GM12878 (cell line): ENCODE data around the gene LRRC10B. TPM values are rescaled to one million over a fixed set of nuclear protein-coding genes. Genes with fewer than 3 reads are reported as not detected.

Experiments used
- ATAC-seq: fragments of 200-7000 bp; cut with Tn5 transposase; 3 replicates; pipeline ENCODE4 v1.9.1; 2020; ENCODE audit warnings: mild to moderate bottlenecking, moderate library complexity
- BruUV-seq: library from RNA; stranded (reverse); fragments of 400-500 nt; replicated peaks from 2 replicates; lab custom pipeline; 2021; lab: Mats Ljungman, UMichigan
- CTCF ChIA-PET: fragments of 300-600 bp; sonication (Branson Sonifier 250); formaldehyde crosslinking; extraction: SDS; loops from one replicate; lab custom pipeline; 2021; ENCODE audit warnings: inconsistent platforms; lab: Yijun Ruan, JAX
- POLR2A ChIA-PET: fragments of 350-600 bp; formaldehyde crosslinking; extraction: SDS; loops from one replicate; lab custom pipeline; 2021; ENCODE audit warnings: inconsistent platforms; lab: Charles Lee
- RAD21 ChIA-PET: fragments of 300-600 bp; sonication (Branson Sonifier 250); formaldehyde crosslinking; loops from one replicate; lab custom pipeline; 2023; ENCODE audit warnings: antibody characterized with exemption; ENCODE audit not compliant: unreplicated experiment; lab: Charles Lee
- SMC1A ChIA-PET: fragments of 300-600 bp; sonication (Branson Sonifier 250); formaldehyde crosslinking; loops from one replicate; lab custom pipeline; 2023; ENCODE audit not compliant: unreplicated experiment, uncharacterized antibody; lab: Charles Lee
- DNase-seq: peaks from one replicate; pipeline ENCODE4 v3.0.0-alpha.2; 2011; ENCODE audit warnings: low read depth, low spot score
- FAIRE-seq: peaks from 3 replicates; lab custom pipeline; 2011; peaks lifted over from hg19 to GRCh38; lab: Jason Lieb, UNC
- H2AFZ ChIP-seq: 2 replicates; pipeline ENCODE4 v1.6.0; 2011; ENCODE audit warnings: low read depth, low read length, control low read depth; ENCODE audit not compliant: control insufficient read depth
- H3K27ac ChIP-seq: 2 replicates; pipeline ENCODE4 v1.5.1; 2011; ENCODE audit warnings: control low read depth; ENCODE audit not compliant: control insufficient read depth, insufficient read depth
- H3K27me3 ChIP-seq, 2 experiments: replicated peaks in 1 of 2; 2 replicates each; pipeline versions ENCODE4 v1.6.0 to v1.6.1; 2011; ENCODE audit warnings: low read length in 1 of 2; ENCODE audit not compliant: control insufficient read depth in 2 of 2, insufficient read depth in 2 of 2
- H3K36me3 ChIP-seq, 2 experiments: 2 replicates each; pipeline ENCODE4 v1.5.1; 2011; ENCODE audit warnings: low read length in 1 of 2; ENCODE audit not compliant: control insufficient read depth in 2 of 2, insufficient read depth in 2 of 2
- H3K4me1 ChIP-seq: 2 replicates; pipeline ENCODE4 v1.6.1; 2011; ENCODE audit warnings: mild to moderate bottlenecking, low read length, moderate library complexity, mixed read lengths; ENCODE audit not compliant: control insufficient read depth, insufficient read depth
- H3K4me2 ChIP-seq: 2 replicates; pipeline ENCODE4 v1.6.0; 2011; ENCODE audit warnings: control low read depth; ENCODE audit not compliant: control insufficient read depth, insufficient read depth
- H3K4me3 ChIP-seq: fragments of 200-600 bp; sonication (generic); 2 replicates; pipeline ENCODE4 v1.5.1; 2016
- H3K79me2 ChIP-seq: 2 replicates; pipeline ENCODE4 v1.6.0; 2011; ENCODE audit warnings: low read length; ENCODE audit not compliant: control insufficient read depth, insufficient read depth
- H3K9ac ChIP-seq: 2 replicates; pipeline ENCODE4 v1.8.0; 2011; ENCODE audit warnings: low read length, control low read depth, mixed read lengths; ENCODE audit not compliant: control insufficient read depth, insufficient read depth
- H3K9me3 ChIP-seq: replicated peaks from 3 replicates; pipeline ENCODE4 v1.5.1; 2011; ENCODE audit warnings: mild to moderate bottlenecking, low read length; ENCODE audit not compliant: control insufficient read depth, insufficient read depth
- H4K20me1 ChIP-seq: 2 replicates; pipeline ENCODE4 v1.6.0; 2011; ENCODE audit not compliant: control insufficient read depth, insufficient read depth
- ATF3 ChIP-seq: IDR thresholded peaks from 2 replicates; pipeline ENCODE4 v1.6.1; 2011; ENCODE audit warnings: low read depth, mild to moderate bottlenecking, low read length, moderate library complexity, borderline replicate concordance; ENCODE audit errors: extremely low read depth
- CHD4 ChIP-seq: fragments of 200-600 bp; sonication (generic); IDR thresholded peaks from 2 replicates; pipeline ENCODE4 v1.6.1; 2016; ENCODE audit warnings: mild to moderate bottlenecking
- RELA ChIP-seq: fragments of 450-650 bp; IDR thresholded peaks from 2 replicates; pipeline ENCODE4 v1.8.0; 2014; ENCODE audit warnings: borderline replicate concordance; ENCODE audit not compliant: partially characterized antibody
- SMARCA5 ChIP-seq: fragments of 450-650 bp; IDR thresholded peaks from 2 replicates; pipeline ENCODE4 v1.6.1; 2017; ENCODE audit warnings: mild to moderate bottlenecking
- ZBTB33 ChIP-seq: fragments of 450-650 bp; IDR thresholded peaks from 2 replicates; pipeline ENCODE4 v1.6.1; 2017; ENCODE audit warnings: mild to moderate bottlenecking
- ZBTB40 ChIP-seq: fragments of 450-650 bp; IDR thresholded peaks from 2 replicates; pipeline ENCODE4 v1.6.1; 2016; ENCODE audit warnings: mild to moderate bottlenecking, moderate library complexity, borderline replicate concordance
- WGBS: methylation state at CpG from one replicate; pipeline ENCODE4 v1.1.6; 2016; ENCODE audit warnings: low lambda C conversion rate; ENCODE audit not compliant: insufficient replicate concordance, insufficient coverage; ENCODE audit errors: missing lambda C conversion rate; 5-methylcytosine and 5-hydroxymethylcytosine counted together
- in situ Hi-C: fragments of 300-500 bp; cut with MboI; formaldehyde crosslinking; loops from 9 replicates; pipeline ENCODE4 v1.14.3; 2018; ENCODE audit warnings: mixed read lengths
- intact Hi-C: fragments of 100-400 bp; cut with micrococcal nuclease; formaldehyde crosslinking; loops from one replicate; pipeline ENCODE4 v1.14.2; 2022; ENCODE audit not compliant: unreplicated experiment
- polyA plus RNA-seq, 11 experiments: library from polyadenylated mRNA; depleted of rRNA in 4 of 11; unstranded in 6 of 11; stranded (reverse) in 5 of 11; fragments of >200 nt; fragmentation: Nextera tagmentation in 4 of 11; fragmentation: Illumina TruSeq in 1 of 11; extraction: Ambion mirVana in 4 of 11; extraction: Trizol in 1 of 11; gene quantifications; 1 replicate in 1 of 11; 2 replicates in 10 of 11; pipeline versions ENCODE4 v1.2.1 to v1.2.3, GENCODE V29; 2011 to 2016; ENCODE audit warnings: inconsistent platforms in 2 of 11, missing spikeins in 2 of 11, low read depth in 1 of 11
- total RNA-seq, 4 experiments: library from RNA; depleted of rRNA in 3 of 4; stranded (reverse); fragments of >200 nt in 3 of 4; fragmentation: Illumina TruSeq in 1 of 4; extraction: Trizol in 1 of 4; gene quantifications; 2 replicates each; pipeline versions ENCODE4 v1.2.1 to v1.2.3, GENCODE V29; 2013 to 2021

Gene LRRC10B
- total and polyA plus RNA-seq, 10 of the 15 experiments (the other 5 are each of a cell fraction or from before 2014, with no cell fraction given), result not detected

DNA sequence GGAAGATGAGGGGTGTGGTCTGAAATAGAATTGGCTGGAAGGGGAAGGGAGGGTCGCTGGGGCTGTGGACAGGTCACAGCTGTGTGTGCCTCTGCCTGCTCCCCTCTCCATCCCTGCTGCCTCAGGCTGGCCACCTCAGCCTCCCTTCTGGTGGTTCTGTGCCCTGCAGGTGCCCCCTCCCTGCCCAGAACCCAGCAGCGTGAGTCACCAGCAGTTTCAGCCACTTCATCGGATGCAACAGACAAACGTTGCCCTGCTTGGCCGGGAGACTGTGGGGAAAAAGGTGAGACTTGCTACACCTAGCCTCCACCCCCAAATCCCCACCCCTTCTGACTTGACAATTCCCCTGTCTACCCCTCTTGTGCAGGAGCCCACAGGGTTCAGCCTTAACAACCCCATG lies 21.8 kb upstream of the LRRC10B start (continued):
- no peak for TF ChIP-seq RELA
- no peak for TF ChIP-seq ZBTB33

- TF ChIP-seq ZBTB40 (no peak), SMARCA5 (no peak), CHD4 (no peak), ATF3 (no peak)
- Histone ChIP-seq H3K27me3 (no peaks in the 10 kb centered on the region), H3K27ac (no peak overlapping the region), H3K79me2 (no peaks in the 10 kb centered on the region), H4K20me1 (no peaks in the 10 kb centered on the region), H3K4me2 (no peak overlapping the region), H3K36me3 (no peaks in the 10 kb centered on the region), H3K9ac (no peak overlapping the region), H3K9me3 (no peaks in the 10 kb centered on the region), H3K4me3 (no peak overlapping the region), H2AFZ (no peak overlapping the region), H3K4me1 (no peaks in the 10 kb centered on the region)
- CTCF ChIA-PET, result interaction anchor here (0.7 to 1.9 kb wide), 4 partner anchors 9 to 160 kb away, joined by 3 to 6 read pairs (median 4); no protein-coding TSS in a partner anchor
- POLR2A ChIA-PET, result no interaction called here
- in situ Hi-C loops, result no loop called here
- RAD21 ChIA-PET, result no interaction called here
- 16% methylated on average over 4 of the region's 4 CpGs for WGBS
- SMC1A ChIA-PET, result no interaction called here
- intact Hi-C loops, result no loop called here
- no TSS peak for BruUV-seq
- FAIRE-seq (no peak), ATAC-seq (no peak), DNase-seq (no peak)
These were observed 21.1 kb upstream of the LRRC10B start for GRCh38 chr11:61487342-61488025.
